Right atrium auricular region (tissue), 2 donors: ENCODE results near the gene DNAJB6. TPM values are rescaled to one million over a fixed set of nuclear protein-coding genes. Genes with fewer than 3 reads are reported as not detected.

ENCODE experiments used
- DNase-seq: peaks from one replicate; pipeline ENCODE4 v3.0.0-alpha.2; 2019; ENCODE audit warnings: low spot score
- H3K27ac ChIP-seq, 2 donors: fragments of 200-600 bp; sonication (generic); 1 replicate in 1 of 2; 2 replicates in 1 of 2; pipeline ENCODE4 v1.5.1; 2016 to 2019
- H3K27me3 ChIP-seq, 2 donors: fragments of 200-600 bp; sonication (generic); one replicate each; pipeline versions ENCODE4 v1.5.1 to v1.6.0; 2017 to 2019
- H3K36me3 ChIP-seq: fragments of 200-600 bp; sonication (generic); one replicate; pipeline ENCODE4 v1.5.1; 2016
- H3K4me1 ChIP-seq, 2 donors: fragments of 200-600 bp; sonication (generic); one replicate each; pipeline versions ENCODE4 v1.5.1 to v1.6.0; 2017 to 2019
- H3K4me3 ChIP-seq, 2 donors: fragments of 200-600 bp; sonication (generic); 1 replicate in 1 of 2; 2 replicates in 1 of 2; pipeline ENCODE4 v1.5.1; 2017 to 2019; ENCODE audit warnings: mild to moderate bottlenecking in 1 of 2, moderate library complexity in 1 of 2
- H3K9me3 ChIP-seq, 2 donors: fragments of 200-600 bp; sonication (generic); one replicate each; pipeline ENCODE4 v1.5.1; 2019
- CTCF ChIP-seq, 2 donors: fragments of 200-600 bp; sonication (generic); IDR thresholded peaks; one replicate each; pipeline ENCODE4 v1.5.1; 2019; ENCODE audit warnings: antibody characterized with exemption in 2 of 2
- total RNA-seq, 2 donors: library from RNA; depleted of rRNA; stranded (reverse); fragments of >200 nt; gene quantifications; one replicate each; pipeline ENCODE4 v1.1.0, GENCODE V29; 2016

Gene DNAJB6
- total RNA-seq, 2 donors from 2014 or later: 134 to 137 TPM

GRCh38 chr7:157335236-157335635 lies 1.6 kb upstream of the DNAJB6 start:
- H3K36me3 ChIP-seq: no peaks in the 10 kb centered on the region
- DNase-seq: no peak
- no peak for TF ChIP-seq CTCF (IDR thresholded peaks at IDR 0.05)
- H3K27ac ChIP-seq: no peak overlapping the region
- H3K9me3 ChIP-seq: no peaks in the 10 kb centered on the region
- peaks cover 0 to 29% of the 10 kb centered on the region in 2 donors for H3K4me1 ChIP-seq
- no peaks in the 10 kb centered on the region for H3K27me3 ChIP-seq
- no peak overlapping the region for H3K4me3 ChIP-seq

GRCh38 chr7:157335991-157336382 lies 817 bp upstream of the DNAJB6 start:
- H3K27ac ChIP-seq: peak overlapping the region; percentile 91 to 98
- H3K27me3 ChIP-seq: no peaks in the 10 kb centered on the region
- TF ChIP-seq CTCF (IDR thresholded peaks at IDR 0.05): no peak
- DNase-seq: no peak
- H3K9me3 ChIP-seq: no peaks in the 10 kb centered on the region
- H3K36me3 ChIP-seq: no peaks in the 10 kb centered on the region
- H3K4me1 ChIP-seq: peaks cover 0 to 37% of the 10 kb centered on the region in 2 donors
- H3K4me3 ChIP-seq: peak overlapping the region; percentile 80 to 83

- Histone ChIP-seq H3K36me3 (no peaks in the 10 kb centered on the region), H3K27ac (peak overlapping the region; percentile 91 to 98), H3K27me3 (no peaks in the 10 kb centered on the region), H3K4me3 (peak overlapping the region; percentile 80 to 83), H3K4me1 (peaks cover 0 to 49% of the 10 kb centered on the region in 2 donors), H3K9me3 (no peaks in the 10 kb centered on the region)
- no peak for DNase-seq
- no peak for TF ChIP-seq CTCF (IDR thresholded peaks at IDR 0.05)
Observed at GRCh38 chr7:157337316-157338149, 729 bp downstream of the DNAJB6 start.

- TF ChIP-seq CTCF (IDR thresholded peaks at IDR 0.05): peak; percentile 67 to 91
- peak overlapping the region in 1 of 2 donors; percentile 4 for H3K4me3 ChIP-seq
- H3K4me1 ChIP-seq: peaks cover 0 to 69% of the 10 kb centered on the region in 2 donors
- no peaks in the 10 kb centered on the region for H3K27me3 ChIP-seq
- no peaks in the 10 kb centered on the region for H3K9me3 ChIP-seq
- H3K27ac ChIP-seq: peak overlapping the region; percentile 91 to 98
- DNase-seq: peak; percentile 77
- H3K36me3 ChIP-seq: no peaks in the 10 kb centered on the region
Observed at GRCh38 chr7:157339777-157340677, 3.2 kb downstream of the DNAJB6 start.

GRCh38 chr7:157347217-157347904 lies 10.6 kb downstream of the DNAJB6 start:
- Histone ChIP-seq H3K27me3 (no peaks in the 10 kb centered on the region), H3K27ac (peak overlapping the region; percentile 63 to 69), H3K36me3 (no peaks in the 10 kb centered on the region), H3K9me3 (no peaks in the 10 kb centered on the region), H3K4me1 (peaks cover 0 to 94% of the 10 kb centered on the region in 2 donors), H3K4me3 (no peak overlapping the region)
- TF ChIP-seq CTCF (IDR thresholded peaks at IDR 0.05): no peak
- DNase-seq: peak; percentile 79
